Neural progenitor cell (in vitro differentiated cells): Measurements from ENCODE around the gene FHDC1.

Source experiments
- CTCF ChIP-seq: fragments of 200-600 bp; sonication (generic); IDR thresholded peaks from 2 replicates; pipeline ENCODE4 v1.5.1; 2017; ENCODE audit warnings: antibody characterized with exemption, mild to moderate bottlenecking
- EZH2 ChIP-seq: fragments of 200-600 bp; sonication (generic); IDR thresholded peaks from 2 replicates; pipeline ENCODE4 v1.6.1; 2017; ENCODE audit warnings: antibody characterized with exemption, mild to moderate bottlenecking, moderate library complexity
- EZH2phosphoT487 ChIP-seq: fragments of 200-600 bp; sonication (generic); IDR thresholded peaks from 2 replicates; pipeline ENCODE4 v1.6.1; 2017; ENCODE audit warnings: antibody characterized with exemption

- TF ChIP-seq CTCF = no peak
- TF ChIP-seq EZH2 = no peak
- no peak for TF ChIP-seq EZH2phosphoT487
Measured at GRCh38 chr4:152939621-152940020, 3.5 kb downstream of the FHDC1 start.
